8988T (cell line): Measurements from ENCODE around the gene ANKS1B.
"Not testable (repeated sequence)": the region's sequence is repeated elsewhere in the genome, so short reads cannot be mapped to it uniquely, and the experiment has no call there.

Experiments used
- DNase-seq: peaks from one replicate; pipeline ENCODE4 v3.0.0; 2011

Gene ANKS1B

DNA sequence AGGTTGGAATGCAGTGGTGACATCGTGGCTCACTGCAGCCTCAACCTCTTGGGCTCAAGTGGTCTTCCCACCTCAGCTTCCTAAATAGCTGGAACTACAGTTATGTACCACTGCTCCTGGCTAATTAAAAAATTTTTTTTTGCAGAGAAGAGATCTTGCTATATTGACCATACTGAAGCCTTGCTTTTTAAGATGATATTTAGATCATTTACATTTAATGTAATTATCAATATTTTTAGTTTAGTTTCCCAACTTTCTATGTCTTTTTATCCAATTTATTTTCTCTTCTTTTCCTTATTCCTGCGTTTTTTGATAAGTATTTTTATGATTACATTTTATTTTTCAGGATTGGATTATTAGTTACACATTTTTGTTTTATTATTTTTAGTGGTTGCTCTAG, 999.6 kb downstream of the ANKS1B start:
- no peak for DNase-seq

GRCh38 chr12:98983647-98984046, 1001.1 kb downstream of the ANKS1B start:
- DNase-seq = no peak

DNA sequence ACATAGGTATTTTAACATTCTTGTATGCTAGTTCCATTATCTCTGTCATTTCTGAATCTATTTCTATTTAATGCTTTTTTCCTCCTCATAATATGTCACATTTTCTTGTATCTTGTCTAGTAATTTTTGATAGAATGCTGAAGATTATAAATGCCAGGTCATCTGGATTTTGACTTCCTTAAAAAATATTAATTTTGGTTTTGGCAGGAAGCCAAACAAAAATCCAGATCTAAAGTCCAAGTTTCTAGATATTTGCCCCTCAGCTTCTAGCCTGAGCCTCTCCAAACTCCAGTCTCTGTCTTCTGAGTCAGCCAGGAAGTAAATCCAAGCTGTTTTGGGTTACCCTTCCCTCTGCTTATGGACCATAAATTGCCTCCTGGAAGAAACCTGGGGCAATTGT, 1004.2 kb downstream of the ANKS1B start:
- DNase-seq = no peak

DNA sequence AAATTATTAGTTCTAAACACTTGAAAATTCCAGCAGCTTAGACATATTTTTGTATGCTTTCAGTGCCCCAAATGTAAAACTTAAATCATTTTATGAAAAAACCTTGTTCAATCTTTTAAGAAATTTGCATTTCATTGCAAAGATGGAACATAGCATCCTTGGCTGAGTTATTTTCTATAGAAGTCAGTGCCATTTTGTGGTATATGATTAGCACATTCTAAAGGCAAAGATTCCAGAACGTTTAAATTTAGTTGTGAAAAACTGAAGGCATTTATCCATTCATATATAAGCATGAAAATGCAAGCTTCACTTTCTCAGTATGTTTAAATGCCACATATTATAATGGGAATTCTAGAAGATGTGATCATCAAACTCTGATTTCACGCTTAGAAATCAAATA, 1007.5 kb downstream of the ANKS1B start:
- no peak for DNase-seq

DNA sequence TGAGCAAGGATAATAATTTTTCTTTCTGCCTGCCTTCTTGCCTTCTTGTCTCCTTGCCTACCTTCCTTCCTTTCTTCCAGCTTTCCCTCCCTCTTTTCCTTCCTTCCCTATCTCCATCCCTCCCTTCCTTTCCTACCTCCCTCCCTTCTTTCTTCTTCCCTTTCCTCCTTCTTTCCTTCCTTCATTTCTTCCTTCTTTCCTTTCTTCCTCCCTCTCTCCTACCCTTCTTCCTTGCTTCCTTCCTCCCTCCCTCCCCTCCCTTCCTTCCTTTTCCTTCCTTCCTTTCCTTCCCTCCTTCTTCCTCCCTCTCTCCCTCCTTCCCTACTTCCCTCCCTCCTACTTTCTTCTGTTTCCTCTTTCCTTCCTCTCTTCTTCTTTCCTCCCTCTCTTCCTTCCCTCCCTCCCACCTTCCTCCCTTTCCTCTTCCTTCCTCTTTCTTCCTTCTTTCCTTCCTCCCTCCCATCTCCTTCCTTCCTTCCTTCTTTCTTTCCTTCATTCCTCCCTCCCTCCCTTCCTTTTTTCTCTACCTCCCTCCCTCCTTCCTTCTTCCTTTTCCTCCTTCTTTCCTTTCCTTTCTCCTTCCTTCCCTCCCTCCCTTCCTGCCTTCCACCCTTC, 1009.9 kb downstream of the ANKS1B start:
- DNase-seq = no peak

GRCh38 chr12:98973395-98973794, 1011.3 kb downstream of the ANKS1B start:
- DNase-seq = no peak

DNA sequence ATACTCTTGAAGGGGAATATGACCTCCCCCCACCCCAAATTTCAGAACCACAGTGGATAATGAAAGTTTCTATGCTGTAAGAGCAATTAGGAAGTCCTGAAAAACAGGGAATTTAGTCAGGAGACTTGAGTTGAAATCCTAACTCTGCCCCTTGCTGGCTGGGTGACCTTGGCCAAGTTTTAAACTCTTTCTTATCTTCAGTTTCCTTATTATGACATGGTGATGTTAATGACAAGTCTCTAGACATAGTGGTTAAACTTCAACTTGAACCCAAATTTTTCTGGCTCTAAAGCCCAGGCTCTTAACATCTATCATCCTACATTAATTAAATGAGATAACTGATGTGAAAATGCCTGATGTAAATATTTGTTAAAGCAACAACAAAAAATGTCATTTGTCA, 1013.8 kb downstream of the ANKS1B start:
- DNase-seq = no peak

GRCh38 chr12:98970210-98970609, 1014.5 kb downstream of the ANKS1B start:
- no peak for DNase-seq

DNA sequence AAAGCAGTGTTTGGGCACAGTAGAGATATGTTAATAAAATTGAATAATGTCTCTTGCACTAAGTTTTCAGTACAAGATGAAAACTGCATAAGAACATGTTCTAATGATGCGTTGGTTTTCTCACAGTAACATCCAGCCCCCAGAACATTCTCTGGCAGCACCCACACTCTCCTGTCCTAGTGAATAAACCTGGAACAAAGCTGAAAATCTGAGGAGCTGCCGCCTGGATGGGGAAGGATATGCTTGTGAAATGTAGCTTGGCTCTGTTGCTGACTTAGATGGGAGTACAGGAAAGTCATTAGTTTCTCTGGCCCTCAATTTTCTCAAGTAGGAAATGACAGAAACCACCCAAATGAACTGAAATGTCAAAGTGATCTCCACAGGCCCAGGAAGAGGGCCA, 1015.8 kb downstream of the ANKS1B start:
- DNase-seq = no peak

- not testable (repeated sequence) for DNase-seq
These were observed 1027.6 kb downstream of the ANKS1B start for GRCh38 chr12:98957135-98957534.

GRCh38 chr12:98955284-98955683, 1029.5 kb downstream of the ANKS1B start:
- DNase-seq = no peak

GRCh38 chr12:98954506-98954905, 1030.2 kb downstream of the ANKS1B start:
- no peak for DNase-seq

DNA sequence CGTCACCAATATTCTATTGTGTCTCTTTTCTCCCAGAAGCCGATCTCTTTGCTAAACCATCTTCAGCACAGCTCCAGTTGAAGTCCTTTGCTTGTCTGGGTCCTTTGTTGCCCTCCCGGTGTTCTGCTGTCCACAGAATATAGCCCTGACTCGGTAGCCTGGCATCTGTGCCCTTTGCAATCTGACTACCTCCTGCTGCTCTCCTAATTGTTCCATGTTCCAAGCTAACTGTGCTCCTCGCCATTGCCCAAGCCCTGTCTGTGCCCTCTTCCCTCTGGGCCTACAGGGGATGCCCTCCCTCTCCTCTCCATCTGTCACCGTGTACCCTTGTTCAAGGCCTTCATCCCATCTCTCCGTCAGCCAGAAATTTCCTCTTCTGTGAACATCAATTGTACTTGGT, 1033.3 kb downstream of the ANKS1B start:
- no peak for DNase-seq

DNA sequence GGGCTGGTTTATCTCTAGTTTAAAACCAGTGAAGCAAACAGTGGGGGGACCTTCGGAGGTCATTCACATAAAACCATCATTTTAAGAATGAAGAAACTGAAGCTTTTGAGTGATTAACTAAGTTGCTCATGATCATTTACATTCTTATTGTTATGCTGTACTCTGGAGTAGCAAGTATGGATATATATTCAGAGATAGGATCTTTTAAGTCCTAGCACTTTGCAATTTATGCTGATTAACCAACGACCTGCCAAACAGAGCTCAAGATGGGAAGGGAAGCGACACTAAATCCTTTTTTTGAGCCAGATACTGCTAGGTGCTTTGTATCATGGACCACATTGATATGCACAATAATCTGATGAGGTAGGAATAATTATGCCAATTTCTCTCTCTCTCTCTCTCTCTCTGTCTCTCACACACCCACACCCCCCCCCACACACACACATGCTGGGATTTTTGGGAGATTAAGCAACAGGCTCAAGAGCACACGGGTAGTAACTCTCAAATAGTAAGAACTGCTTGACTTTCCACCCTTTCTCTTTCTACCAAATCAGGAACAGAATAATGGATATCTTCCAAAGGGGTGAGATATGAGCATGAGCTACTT, 1036.3 kb downstream of the ANKS1B start:
- DNase-seq = no peak

DNA sequence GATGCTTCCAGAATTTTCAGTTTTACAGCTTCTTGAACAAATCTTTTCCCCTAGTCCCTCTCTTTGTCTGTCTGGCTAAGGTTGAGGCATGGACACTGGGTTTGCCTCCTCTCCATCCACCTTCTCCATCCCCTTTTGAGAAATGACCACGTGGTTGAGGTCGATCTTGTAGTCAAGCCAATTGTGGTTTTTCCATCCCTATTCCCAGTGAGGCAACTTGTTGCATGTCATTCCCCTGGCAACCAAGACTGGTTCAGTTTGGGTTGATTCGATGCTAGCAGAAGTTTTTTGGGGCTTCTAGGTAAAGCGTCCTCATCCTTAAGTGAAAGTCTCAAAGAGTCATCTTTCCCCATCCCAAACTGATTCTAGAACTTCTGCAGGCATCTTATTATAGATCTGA, 1038.9 kb downstream of the ANKS1B start:
- DNase-seq = no peak

DNA sequence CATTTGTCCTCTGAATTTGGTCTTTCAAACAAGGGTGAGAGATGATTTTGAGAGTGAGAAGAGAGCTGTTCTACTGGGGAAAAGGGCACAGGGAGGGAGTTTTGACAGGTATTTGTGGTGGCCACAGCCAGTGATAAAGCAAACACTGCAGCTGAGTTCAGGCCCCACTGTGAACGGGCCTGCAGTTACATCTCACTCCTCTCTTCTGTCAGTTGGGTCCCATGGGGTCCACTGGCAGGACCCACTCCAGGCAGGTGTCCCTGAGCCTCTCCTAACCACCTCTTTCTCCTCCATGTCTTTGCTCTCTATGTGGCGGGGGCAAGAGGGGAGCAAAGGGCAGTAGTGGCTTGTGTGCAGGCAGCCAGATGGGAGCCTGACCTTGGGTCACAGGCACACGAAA, 1044.8 kb downstream of the ANKS1B start:
- no peak for DNase-seq

GRCh38 chr12:98939350-98939749, 1045.4 kb downstream of the ANKS1B start:
- DNase-seq = no peak

DNA sequence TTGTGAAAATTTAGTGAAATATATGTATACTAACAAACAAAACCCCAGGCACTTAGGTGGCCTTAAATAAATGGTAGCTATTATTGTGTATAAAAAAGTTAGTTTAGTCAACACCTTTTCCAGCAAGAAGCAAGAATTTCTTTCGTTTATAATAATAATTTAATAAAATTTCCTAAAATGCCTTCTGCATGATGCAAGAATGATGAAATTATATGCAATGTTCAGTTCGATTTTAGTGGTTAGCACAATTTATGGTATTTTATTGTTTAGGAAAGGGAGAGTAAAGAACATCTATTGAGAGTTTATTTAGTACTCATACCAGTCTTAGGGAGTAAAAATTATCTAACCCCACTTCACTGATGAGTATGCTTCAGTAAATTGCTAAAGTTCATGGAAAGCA, 1048.9 kb downstream of the ANKS1B start:
- DNase-seq = no peak

DNA sequence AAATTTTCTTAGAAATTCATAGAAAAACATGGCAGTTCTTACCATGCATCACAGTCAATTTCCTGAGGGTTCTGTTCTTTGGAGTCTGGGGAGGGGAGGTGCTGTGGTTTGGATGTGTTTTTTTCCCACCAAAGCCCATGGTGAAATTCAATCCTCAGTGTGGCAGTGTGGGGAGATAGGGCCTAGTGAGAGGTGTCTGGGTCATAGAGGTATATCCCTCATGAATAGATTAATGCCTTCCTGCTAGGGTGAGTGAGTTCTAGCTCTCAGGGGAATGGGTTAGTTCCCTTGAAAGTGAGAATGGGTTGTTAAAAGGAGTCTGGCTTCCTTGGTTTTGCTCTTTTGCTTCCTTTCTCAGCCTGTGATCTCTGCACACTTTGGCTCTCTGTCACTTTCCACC, 1061.9 kb downstream of the ANKS1B start:
- DNase-seq = no peak

- DNase-seq = no peak
These were observed 1066.4 kb downstream of the ANKS1B start for GRCh38 chr12:98918176-98918863.

DNA sequence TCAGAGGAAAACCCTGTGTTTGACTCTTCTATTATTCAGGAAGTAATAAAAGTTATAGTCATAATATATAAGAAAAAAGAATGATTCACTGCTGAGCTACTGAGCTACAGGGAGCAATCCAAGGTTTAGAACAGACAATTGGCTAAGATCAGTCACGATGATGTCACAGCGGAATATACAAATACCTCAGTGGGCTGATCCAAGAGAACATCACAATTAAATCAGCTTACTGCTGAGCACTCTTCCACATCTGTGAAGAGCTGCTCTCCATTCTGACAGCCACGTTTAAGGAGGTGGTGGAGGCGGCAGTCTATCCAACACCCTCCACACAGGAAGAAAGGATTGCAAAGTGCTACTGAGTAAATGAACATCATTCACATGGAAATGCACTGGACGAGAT, 1068.6 kb downstream of the ANKS1B start:
- DNase-seq = no peak

GRCh38 chr12:98912401-98912974, 1072.2 kb downstream of the ANKS1B start:
- DNase-seq = no peak

GRCh38 chr12:98911396-98911795, 1073.3 kb downstream of the ANKS1B start:
- no peak for DNase-seq

GRCh38 chr12:98909746-98910145, 1075.0 kb downstream of the ANKS1B start:
- DNase-seq = no peak
